ENCODE results near the gene GRM2. TPM values are rescaled to one million over a fixed set of nuclear protein-coding genes. Genes with fewer than 3 reads are reported as not detected.

The GRM2 gene
- total RNA-seq, 1 experiment from 2014 or later = 1.9 TPM

DNA sequence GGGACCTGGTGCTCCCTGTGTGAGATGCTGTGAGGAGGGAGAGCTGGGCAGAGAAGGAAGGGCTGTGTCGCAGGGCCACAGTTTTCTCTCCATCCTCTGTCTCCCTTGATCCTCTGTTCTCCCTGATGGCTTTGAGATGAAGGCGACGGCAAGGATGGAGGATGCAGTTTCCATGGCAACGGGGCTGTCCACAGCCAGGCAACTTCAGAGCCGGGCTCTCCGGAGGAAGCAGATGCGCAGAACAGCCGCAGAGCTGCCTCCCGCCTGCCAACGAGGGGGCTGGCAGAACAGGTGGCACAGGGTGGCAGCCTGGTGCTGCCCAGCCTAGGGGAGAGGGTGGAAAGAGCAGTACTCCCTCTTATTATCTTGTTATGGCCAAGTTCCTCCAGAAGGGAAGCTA is 9.9 kb upstream of the GRM2 start:
- Histone ChIP-seq H3K23me2 (ENCODE audit: insufficient read length, low read depth, low read length, poor library complexity, severe bottlenecking) (no peaks in the 10 kb centered on the region), H3K18ac (ENCODE audit: insufficient read length, low read depth, low read length) (no peak overlapping the region), H3K9ac (ENCODE audit: extremely low read depth, insufficient read length, low read length) (no peak overlapping the region), H3K79me2 (ENCODE audit: insufficient read depth, low read length) (no peaks in the 10 kb centered on the region), H3K4ac (ENCODE audit: low read depth, low read length) (no peak overlapping the region), H4K8ac (replicated peaks; ENCODE audit: insufficient read length, low read depth, low read length) (no peak overlapping the region), H4K20me1 (ENCODE audit: control insufficient read depth, insufficient read depth, insufficient read length) (no peaks in the 10 kb centered on the region), H3K27me3 (ENCODE audit: insufficient read depth, low read length) (no peaks in the 10 kb centered on the region), H2AK5ac (ENCODE audit: insufficient read length, low read length) (no peak overlapping the region), H2BK12ac (ENCODE audit: insufficient read length, low read depth, low read length) (no peak overlapping the region), H3K14ac (ENCODE audit: insufficient read depth, low read length) (no peak overlapping the region), H3K23ac (ENCODE audit: insufficient read length, low read depth, low read length) (no peak overlapping the region), H3K56ac (ENCODE audit: insufficient read length, low read depth, low read length) (no peak overlapping the region), H2BK15ac (ENCODE audit: low read depth, low read length) (no peak overlapping the region), H2AFZ (ENCODE audit: low read length) (no peak overlapping the region), H3K4me2 (ENCODE audit: insufficient read depth, insufficient read length, low read length) (no peak overlapping the region), H3K79me1 (ENCODE audit: insufficient read depth, low read depth, low read length, poor library complexity, severe bottlenecking) (no peaks in the 10 kb centered on the region), H2BK120ac (ENCODE audit: low read depth, low read length, poor library complexity, severe bottlenecking) (no peak overlapping the region), H4K91ac (ENCODE audit: insufficient read length, low read depth, low read length) (no peak overlapping the region), H3T11ph (ENCODE audit: low read length) (no peak overlapping the region), H3K9me3 (ENCODE audit: control insufficient read depth, low read depth, low read length) (no peaks in the 10 kb centered on the region), H3K4me1 (ENCODE audit: insufficient read depth, low read length) (no peaks in the 10 kb centered on the region), H4K5ac (ENCODE audit: insufficient read length, low read depth, low read length) (no peak overlapping the region), H3K27ac (ENCODE audit: insufficient read length, low read depth, low read length) (no peak overlapping the region), H2BK20ac (ENCODE audit: low read depth, low read length, poor library complexity, severe bottlenecking) (no peak overlapping the region), H2BK5ac (ENCODE audit: insufficient read length, low read length) (no peak overlapping the region)
- WGBS (ENCODE audit: extremely low coverage, insufficient read length, low lambda C conversion rate) = no CpG with 5 or more reads among the region's 10 CpGs
- peaks cover 0 to 6% of the 10 kb centered on the region in 2 experiments; a peak in 2 of 4 replicates for H3K4me1 Mint-ChIP-seq
- no peaks in the 10 kb centered on the region for H3K27me3 Mint-ChIP-seq (ENCODE audit: low read depth)
- DNase-seq = no peak
- peaks cover 3 to 8% (median 3%) of the 10 kb centered on the region in 3 experiments; a peak in 4 of 7 replicates for H3K36me3 Mint-ChIP-seq (ENCODE audit: insufficient read depth in 1 of 3, low read depth in 3 of 3)
- TF ChIP-seq, protein P1, sequence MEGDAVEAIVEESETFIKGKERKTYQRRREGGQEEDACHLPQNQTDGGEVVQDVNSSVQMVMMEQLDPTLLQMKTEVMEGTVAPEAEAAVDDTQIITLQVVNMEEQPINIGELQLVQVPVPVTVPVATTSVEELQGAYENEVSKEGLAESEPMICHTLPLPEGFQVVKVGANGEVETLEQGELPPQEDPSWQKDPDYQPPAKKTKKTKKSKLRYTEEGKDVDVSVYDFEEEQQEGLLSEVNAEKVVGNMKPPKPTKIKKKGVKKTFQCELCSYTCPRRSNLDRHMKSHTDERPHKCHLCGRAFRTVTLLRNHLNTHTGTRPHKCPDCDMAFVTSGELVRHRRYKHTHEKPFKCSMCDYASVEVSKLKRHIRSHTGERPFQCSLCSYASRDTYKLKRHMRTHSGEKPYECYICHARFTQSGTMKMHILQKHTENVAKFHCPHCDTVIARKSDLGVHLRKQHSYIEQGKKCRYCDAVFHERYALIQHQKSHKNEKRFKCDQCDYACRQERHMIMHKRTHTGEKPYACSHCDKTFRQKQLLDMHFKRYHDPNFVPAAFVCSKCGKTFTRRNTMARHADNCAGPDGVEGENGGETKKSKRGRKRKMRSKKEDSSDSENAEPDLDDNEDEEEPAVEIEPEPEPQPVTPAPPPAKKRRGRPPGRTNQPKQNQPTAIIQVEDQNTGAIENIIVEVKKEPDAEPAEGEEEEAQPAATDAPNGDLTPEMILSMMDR (conservative IDR thresholded peaks at IDR 0.05) = no peak
- H3K27ac Mint-ChIP-seq = no peak overlapping the region; a peak in 1 of 7 replicates
- H3K4me3 Mint-ChIP-seq = no peak overlapping the region
- H3K9me3 Mint-ChIP-seq = no peaks in the 10 kb centered on the region
